Ishikawa (cell line): Measurements from ENCODE around the gene TREX2.

Experiments used
- EP300 ChIP-seq: IDR thresholded peaks from 2 replicates; pipeline ENCODE4 v1.6.1; 2012; ENCODE audit warnings: borderline replicate concordance
- MAX ChIP-seq: IDR thresholded peaks from 2 replicates; pipeline ENCODE4 v1.6.1; 2012
- TAF1 ChIP-seq: IDR thresholded peaks from 2 replicates; pipeline ENCODE4 v1.6.1; 2012; ENCODE audit warnings: low read depth, mild to moderate bottlenecking
- USF1 ChIP-seq: IDR thresholded peaks from 2 replicates; pipeline ENCODE4 v1.6.1; 2012
- YY1 ChIP-seq: IDR thresholded peaks from 2 replicates; pipeline ENCODE4 v1.6.1; 2012; ENCODE audit warnings: low read depth

GRCh38 chrX:153475751-153476281 lies 30.0 kb upstream of the TREX2 start:
- TF ChIP-seq TAF1, result no peak
- no peak for TF ChIP-seq USF1
- no peak for TF ChIP-seq MAX
- no peak for TF ChIP-seq YY1
- TF ChIP-seq EP300, result no peak
